WTC11 (cell line): Measurements from ENCODE around the gene KRTAP4-9. TPM values are rescaled to one million over a fixed set of nuclear protein-coding genes. Genes with fewer than 3 reads are reported as not detected.

Experiments
- ATAC-seq: fragments of 200-7000 bp; cut with Tn5 transposase; 2 replicates; pipeline ENCODE4 v1.10.0; 2021; ENCODE audit warnings: mild to moderate bottlenecking, moderate library complexity
- CTCF ChIA-PET: fragments of 300-600 bp; sonication (Branson Sonifier 250); formaldehyde crosslinking; loops from one replicate; lab custom pipeline; 2021; ENCODE audit warnings: antibody characterized with exemption; lab: Charles Lee
- POLR2A ChIA-PET: fragments of 350-600 bp; sonication (Branson Sonifier 250); formaldehyde crosslinking; loops from one replicate; lab custom pipeline; 2021; ENCODE audit warnings: antibody characterized with exemption; lab: Charles Lee
- DNase-seq: peaks from one replicate; pipeline ENCODE4 v3.0.0; 2021; ENCODE audit warnings: low spot score
- H3K27ac Mint-ChIP-seq: 2 replicates; pipeline ENCODE4 v1.8.0; 2021; ENCODE audit warnings: mixed read lengths
- H3K27me3 Mint-ChIP-seq: 2 replicates; pipeline ENCODE4 v1.8.0; 2021; ENCODE audit warnings: low read depth, mild to moderate bottlenecking, moderate library complexity, mixed read lengths
- H3K36me3 Mint-ChIP-seq: 2 replicates; pipeline ENCODE4 v1.8.0; 2021; ENCODE audit warnings: mixed read lengths
- H3K4me1 Mint-ChIP-seq: 2 replicates; pipeline ENCODE4 v1.8.0; 2022; ENCODE audit warnings: mixed read lengths
- H3K4me3 Mint-ChIP-seq: 2 replicates; pipeline ENCODE4 v1.8.0; 2021; ENCODE audit warnings: mild to moderate bottlenecking, moderate library complexity, mixed read lengths
- H3K9me3 Mint-ChIP-seq: 2 replicates; pipeline ENCODE4 v1.8.0; 2021; ENCODE audit warnings: mixed read lengths
- ATF1 ChIP-seq: sonication (generic); formaldehyde crosslinking; IDR thresholded peaks from 2 replicates; pipeline ENCODE4 v1.8.1; 2023; ENCODE audit warnings: mild to moderate bottlenecking, moderate library complexity, missing genetic modification reagents
- ETV6 ChIP-seq: sonication (generic); formaldehyde crosslinking; IDR thresholded peaks from 2 replicates; pipeline ENCODE4 v1.8.1; 2022; ENCODE audit warnings: mild to moderate bottlenecking, missing genetic modification reagents
- FOXJ3 ChIP-seq: sonication (generic); formaldehyde crosslinking; IDR thresholded peaks from 2 replicates; pipeline ENCODE4 v1.9.0; 2021; ENCODE audit warnings: missing genetic modification reagents, mild to moderate bottlenecking, borderline replicate concordance
- FOXP1 ChIP-seq: sonication (generic); formaldehyde crosslinking; IDR thresholded peaks from 2 replicates; pipeline ENCODE4 v1.8.0; 2022; ENCODE audit warnings: missing genetic modification reagents, mild to moderate bottlenecking, moderate library complexity, borderline replicate concordance
- GRHL2 ChIP-seq: fragments of 250-450 bp; sonication (Bioruptor Pico); IDR thresholded peaks from 2 replicates; pipeline ENCODE4 v1.8.0; 2022; ENCODE audit warnings: mild to moderate bottlenecking, moderate library complexity; ENCODE audit not compliant: insufficient replicate concordance, severe bottlenecking
- NFATC4 ChIP-seq: fragments of 250-450 bp; sonication (Bioruptor Pico); IDR thresholded peaks from 2 replicates; pipeline ENCODE4 v1.9.0; 2021; ENCODE audit warnings: mild to moderate bottlenecking
- SP1 ChIP-seq: sonication (generic); formaldehyde crosslinking; conservative IDR thresholded peaks from 2 replicates; pipeline ENCODE4 v1.8.1; 2022; ENCODE audit warnings: missing genetic modification reagents
- TEAD4 ChIP-seq: sonication (generic); formaldehyde crosslinking; IDR thresholded peaks from 2 replicates; pipeline ENCODE4 v1.8.0; 2022; ENCODE audit warnings: mild to moderate bottlenecking, missing genetic modification reagents
- ZNF416 ChIP-seq: fragments of 250-450 bp; sonication (Bioruptor Pico); IDR thresholded peaks from 2 replicates; pipeline ENCODE4 v1.9.0; 2021; ENCODE audit warnings: mild to moderate bottlenecking, inconsistent platforms
- total RNA-seq: library from RNA; stranded (reverse); gene quantifications from 3 replicates; pipeline ENCODE4 v1.2.3, GENCODE V29; 2021
- TF ChIP-seq, protein P1 (sequence below): fragments of 200-600 bp; IDR thresholded peaks from 2 replicates; pipeline ENCODE4 v1.8.0; 2022; ENCODE audit warnings: antibody characterized with exemption
- TF ChIP-seq, protein P2 (sequence below): sonication (generic); formaldehyde crosslinking; IDR thresholded peaks from 2 replicates; pipeline ENCODE4 v1.8.1; 2023; ENCODE audit warnings: mild to moderate bottlenecking, missing genetic modification reagents
- TF ChIP-seq, protein P3 (sequence below): sonication (generic); formaldehyde crosslinking; IDR thresholded peaks from 2 replicates; pipeline ENCODE4 v1.8.1; 2023; ENCODE audit warnings: mild to moderate bottlenecking, missing genetic modification reagents, borderline replicate concordance
- TF ChIP-seq, protein P4 (sequence below): sonication (generic); formaldehyde crosslinking; IDR thresholded peaks from 2 replicates; pipeline ENCODE4 v1.8.1; 2023; ENCODE audit warnings: mild to moderate bottlenecking, missing genetic modification reagents
- TF ChIP-seq, protein P5 (sequence below): sonication (generic); formaldehyde crosslinking; IDR thresholded peaks from 2 replicates; pipeline ENCODE4 v1.8.0; 2022; ENCODE audit warnings: missing genetic modification reagents
- TF ChIP-seq, protein P6 (sequence below): fragments of 250-450 bp; sonication (Bioruptor Pico); IDR thresholded peaks from 2 replicates; pipeline ENCODE4 v1.9.0; 2021; ENCODE audit warnings: mild to moderate bottlenecking

KRTAP4-9 gene
- total RNA-seq, 1 experiment from 2014 or later = not detected

DNA sequence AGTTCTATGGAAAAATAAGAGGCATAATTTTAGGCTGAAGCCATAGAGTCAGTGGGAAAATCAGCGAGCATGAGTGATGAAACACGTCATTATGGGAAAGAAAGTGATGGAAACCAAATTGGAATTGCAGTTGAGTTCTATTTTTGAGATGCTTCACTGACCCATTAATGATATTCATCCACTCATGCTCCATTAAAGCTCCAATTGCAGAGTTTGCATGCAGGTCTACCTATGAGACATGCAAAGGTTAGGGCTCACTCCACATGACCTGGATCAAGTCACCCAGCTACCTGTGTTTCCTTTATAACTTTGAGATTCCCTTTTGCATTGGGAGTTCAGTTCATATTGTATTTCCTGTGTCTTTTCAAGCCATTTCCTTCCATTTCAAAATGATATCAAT lies 31.5 kb upstream of the KRTAP4-9 start:
- no peak for TF ChIP-seq ATF1
- TF ChIP-seq GRHL2 (CRISPR knock-in tag) = no peak
- no peak for TF ChIP-seq TEAD4 (CRISPR knock-in tag)
- no peak for TF ChIP-seq FOXP1 (CRISPR knock-in tag)
- TF ChIP-seq, protein P1, sequence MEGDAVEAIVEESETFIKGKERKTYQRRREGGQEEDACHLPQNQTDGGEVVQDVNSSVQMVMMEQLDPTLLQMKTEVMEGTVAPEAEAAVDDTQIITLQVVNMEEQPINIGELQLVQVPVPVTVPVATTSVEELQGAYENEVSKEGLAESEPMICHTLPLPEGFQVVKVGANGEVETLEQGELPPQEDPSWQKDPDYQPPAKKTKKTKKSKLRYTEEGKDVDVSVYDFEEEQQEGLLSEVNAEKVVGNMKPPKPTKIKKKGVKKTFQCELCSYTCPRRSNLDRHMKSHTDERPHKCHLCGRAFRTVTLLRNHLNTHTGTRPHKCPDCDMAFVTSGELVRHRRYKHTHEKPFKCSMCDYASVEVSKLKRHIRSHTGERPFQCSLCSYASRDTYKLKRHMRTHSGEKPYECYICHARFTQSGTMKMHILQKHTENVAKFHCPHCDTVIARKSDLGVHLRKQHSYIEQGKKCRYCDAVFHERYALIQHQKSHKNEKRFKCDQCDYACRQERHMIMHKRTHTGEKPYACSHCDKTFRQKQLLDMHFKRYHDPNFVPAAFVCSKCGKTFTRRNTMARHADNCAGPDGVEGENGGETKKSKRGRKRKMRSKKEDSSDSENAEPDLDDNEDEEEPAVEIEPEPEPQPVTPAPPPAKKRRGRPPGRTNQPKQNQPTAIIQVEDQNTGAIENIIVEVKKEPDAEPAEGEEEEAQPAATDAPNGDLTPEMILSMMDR = no peak
- no peak for TF ChIP-seq ETV6 (CRISPR knock-in tag)
- TF ChIP-seq, protein P2, sequence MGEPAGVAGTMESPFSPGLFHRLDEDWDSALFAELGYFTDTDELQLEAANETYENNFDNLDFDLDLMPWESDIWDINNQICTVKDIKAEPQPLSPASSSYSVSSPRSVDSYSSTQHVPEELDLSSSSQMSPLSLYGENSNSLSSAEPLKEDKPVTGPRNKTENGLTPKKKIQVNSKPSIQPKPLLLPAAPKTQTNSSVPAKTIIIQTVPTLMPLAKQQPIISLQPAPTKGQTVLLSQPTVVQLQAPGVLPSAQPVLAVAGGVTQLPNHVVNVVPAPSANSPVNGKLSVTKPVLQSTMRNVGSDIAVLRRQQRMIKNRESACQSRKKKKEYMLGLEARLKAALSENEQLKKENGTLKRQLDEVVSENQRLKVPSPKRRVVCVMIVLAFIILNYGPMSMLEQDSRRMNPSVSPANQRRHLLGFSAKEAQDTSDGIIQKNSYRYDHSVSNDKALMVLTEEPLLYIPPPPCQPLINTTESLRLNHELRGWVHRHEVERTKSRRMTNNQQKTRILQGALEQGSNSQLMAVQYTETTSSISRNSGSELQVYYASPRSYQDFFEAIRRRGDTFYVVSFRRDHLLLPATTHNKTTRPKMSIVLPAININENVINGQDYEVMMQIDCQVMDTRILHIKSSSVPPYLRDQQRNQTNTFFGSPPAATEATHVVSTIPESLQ (CRISPR knock-in tag) = no peak
- TF ChIP-seq SP1 = no peak
- TF ChIP-seq, protein P3, sequence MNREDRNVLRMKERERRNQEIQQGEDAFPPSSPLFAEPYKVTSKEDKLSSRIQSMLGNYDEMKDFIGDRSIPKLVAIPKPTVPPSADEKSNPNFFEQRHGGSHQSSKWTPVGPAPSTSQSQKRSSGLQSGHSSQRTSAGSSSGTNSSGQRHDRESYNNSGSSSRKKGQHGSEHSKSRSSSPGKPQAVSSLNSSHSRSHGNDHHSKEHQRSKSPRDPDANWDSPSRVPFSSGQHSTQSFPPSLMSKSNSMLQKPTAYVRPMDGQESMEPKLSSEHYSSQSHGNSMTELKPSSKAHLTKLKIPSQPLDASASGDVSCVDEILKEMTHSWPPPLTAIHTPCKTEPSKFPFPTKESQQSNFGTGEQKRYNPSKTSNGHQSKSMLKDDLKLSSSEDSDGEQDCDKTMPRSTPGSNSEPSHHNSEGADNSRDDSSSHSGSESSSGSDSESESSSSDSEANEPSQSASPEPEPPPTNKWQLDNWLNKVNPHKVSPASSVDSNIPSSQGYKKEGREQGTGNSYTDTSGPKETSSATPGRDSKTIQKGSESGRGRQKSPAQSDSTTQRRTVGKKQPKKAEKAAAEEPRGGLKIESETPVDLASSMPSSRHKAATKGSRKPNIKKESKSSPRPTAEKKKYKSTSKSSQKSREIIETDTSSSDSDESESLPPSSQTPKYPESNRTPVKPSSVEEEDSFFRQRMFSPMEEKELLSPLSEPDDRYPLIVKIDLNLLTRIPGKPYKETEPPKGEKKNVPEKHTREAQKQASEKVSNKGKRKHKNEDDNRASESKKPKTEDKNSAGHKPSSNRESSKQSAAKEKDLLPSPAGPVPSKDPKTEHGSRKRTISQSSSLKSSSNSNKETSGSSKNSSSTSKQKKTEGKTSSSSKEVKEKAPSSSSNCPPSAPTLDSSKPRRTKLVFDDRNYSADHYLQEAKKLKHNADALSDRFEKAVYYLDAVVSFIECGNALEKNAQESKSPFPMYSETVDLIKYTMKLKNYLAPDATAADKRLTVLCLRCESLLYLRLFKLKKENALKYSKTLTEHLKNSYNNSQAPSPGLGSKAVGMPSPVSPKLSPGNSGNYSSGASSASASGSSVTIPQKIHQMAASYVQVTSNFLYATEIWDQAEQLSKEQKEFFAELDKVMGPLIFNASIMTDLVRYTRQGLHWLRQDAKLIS (CRISPR knock-in tag) = no peak
- TF ChIP-seq ZNF416 = no peak
- no peak for TF ChIP-seq FOXJ3
- TF ChIP-seq, protein P4, sequence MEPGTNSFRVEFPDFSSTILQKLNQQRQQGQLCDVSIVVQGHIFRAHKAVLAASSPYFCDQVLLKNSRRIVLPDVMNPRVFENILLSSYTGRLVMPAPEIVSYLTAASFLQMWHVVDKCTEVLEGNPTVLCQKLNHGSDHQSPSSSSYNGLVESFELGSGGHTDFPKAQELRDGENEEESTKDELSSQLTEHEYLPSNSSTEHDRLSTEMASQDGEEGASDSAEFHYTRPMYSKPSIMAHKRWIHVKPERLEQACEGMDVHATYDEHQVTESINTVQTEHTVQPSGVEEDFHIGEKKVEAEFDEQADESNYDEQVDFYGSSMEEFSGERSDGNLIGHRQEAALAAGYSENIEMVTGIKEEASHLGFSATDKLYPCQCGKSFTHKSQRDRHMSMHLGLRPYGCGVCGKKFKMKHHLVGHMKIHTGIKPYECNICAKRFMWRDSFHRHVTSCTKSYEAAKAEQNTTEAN (CRISPR knock-in tag) = no peak
- TF ChIP-seq, protein P5, sequence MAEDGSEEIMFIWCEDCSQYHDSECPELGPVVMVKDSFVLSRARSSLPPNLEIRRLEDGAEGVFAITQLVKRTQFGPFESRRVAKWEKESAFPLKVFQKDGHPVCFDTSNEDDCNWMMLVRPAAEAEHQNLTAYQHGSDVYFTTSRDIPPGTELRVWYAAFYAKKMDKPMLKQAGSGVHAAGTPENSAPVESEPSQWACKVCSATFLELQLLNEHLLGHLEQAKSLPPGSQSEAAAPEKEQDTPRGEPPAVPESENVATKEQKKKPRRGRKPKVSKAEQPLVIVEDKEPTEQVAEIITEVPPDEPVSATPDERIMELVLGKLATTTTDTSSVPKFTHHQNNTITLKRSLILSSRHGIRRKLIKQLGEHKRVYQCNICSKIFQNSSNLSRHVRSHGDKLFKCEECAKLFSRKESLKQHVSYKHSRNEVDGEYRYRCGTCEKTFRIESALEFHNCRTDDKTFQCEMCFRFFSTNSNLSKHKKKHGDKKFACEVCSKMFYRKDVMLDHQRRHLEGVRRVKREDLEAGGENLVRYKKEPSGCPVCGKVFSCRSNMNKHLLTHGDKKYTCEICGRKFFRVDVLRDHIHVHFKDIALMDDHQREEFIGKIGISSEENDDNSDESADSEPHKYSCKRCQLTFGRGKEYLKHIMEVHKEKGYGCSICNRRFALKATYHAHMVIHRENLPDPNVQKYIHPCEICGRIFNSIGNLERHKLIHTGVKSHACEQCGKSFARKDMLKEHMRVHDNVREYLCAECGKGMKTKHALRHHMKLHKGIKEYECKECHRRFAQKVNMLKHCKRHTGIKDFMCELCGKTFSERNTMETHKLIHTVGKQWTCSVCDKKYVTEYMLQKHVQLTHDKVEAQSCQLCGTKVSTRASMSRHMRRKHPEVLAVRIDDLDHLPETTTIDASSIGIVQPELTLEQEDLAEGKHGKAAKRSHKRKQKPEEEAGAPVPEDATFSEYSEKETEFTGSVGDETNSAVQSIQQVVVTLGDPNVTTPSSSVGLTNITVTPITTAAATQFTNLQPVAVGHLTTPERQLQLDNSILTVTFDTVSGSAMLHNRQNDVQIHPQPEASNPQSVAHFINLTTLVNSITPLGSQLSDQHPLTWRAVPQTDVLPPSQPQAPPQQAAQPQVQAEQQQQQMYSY (CRISPR knock-in tag) = no peak
- no peak for TF ChIP-seq NFATC4 (CRISPR knock-in tag)
- TF ChIP-seq, protein P6, sequence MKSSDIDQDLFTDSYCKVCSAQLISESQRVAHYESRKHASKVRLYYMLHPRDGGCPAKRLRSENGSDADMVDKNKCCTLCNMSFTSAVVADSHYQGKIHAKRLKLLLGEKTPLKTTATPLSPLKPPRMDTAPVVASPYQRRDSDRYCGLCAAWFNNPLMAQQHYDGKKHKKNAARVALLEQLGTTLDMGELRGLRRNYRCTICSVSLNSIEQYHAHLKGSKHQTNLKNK (CRISPR knock-in tag) = no peak
- Mint-ChIP-seq H3K9me3 (peaks cover 16% of the 10 kb centered on the region), H3K27ac (no peak overlapping the region), H3K4me1 (no peaks in the 10 kb centered on the region; the same call in 1 of the 2 replicates), H3K36me3 (no peaks in the 10 kb centered on the region), H3K4me3 (no peak overlapping the region), H3K27me3 (no peaks in the 10 kb centered on the region; the same call in 1 of the 2 replicates)
- ATAC-seq (no peak), DNase-seq (no peak)
- ChIA-PET POLR2A (no interaction called here), CTCF (no interaction called here)
